Measurements from ENCODE around the gene PSAT1.

The PSAT1 gene

DNA sequence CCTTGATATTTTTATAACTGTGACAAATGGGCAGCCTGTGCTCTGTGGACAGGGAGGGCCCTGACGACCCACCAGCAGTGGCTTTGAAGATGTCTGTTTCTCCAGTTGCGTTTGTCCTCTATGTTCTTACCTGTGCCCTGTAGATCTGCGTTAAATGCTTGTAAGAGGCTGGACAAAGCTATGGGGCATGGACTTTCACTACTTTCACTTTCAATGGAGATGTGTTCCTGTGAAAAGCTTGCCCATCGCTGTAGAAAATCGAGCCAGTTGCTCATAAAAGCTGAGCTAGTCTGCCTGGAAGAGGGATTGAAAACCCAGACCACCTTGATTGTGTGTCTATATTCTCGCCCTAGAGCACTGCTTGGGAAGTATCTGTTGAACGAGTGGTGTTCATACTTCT lies 74.1 kb downstream of the PSAT1 start:
- intact Hi-C loops (cut with DNase I; ENCODE audit: low total_unique reads), result no loop called here
- no peak for DNase-seq
- Histone ChIP-seq H3K4me1 (no peaks in the 10 kb centered on the region), H3K36me3 (no peaks in the 10 kb centered on the region), H3K27me3 (peaks cover 0 to 22% of the 10 kb centered on the region in 2 donors), H3K27ac (no peak overlapping the region), H3K4me3 (no peak overlapping the region), H3K9me3 (no peaks in the 10 kb centered on the region)
- TF ChIP-seq, protein P1, sequence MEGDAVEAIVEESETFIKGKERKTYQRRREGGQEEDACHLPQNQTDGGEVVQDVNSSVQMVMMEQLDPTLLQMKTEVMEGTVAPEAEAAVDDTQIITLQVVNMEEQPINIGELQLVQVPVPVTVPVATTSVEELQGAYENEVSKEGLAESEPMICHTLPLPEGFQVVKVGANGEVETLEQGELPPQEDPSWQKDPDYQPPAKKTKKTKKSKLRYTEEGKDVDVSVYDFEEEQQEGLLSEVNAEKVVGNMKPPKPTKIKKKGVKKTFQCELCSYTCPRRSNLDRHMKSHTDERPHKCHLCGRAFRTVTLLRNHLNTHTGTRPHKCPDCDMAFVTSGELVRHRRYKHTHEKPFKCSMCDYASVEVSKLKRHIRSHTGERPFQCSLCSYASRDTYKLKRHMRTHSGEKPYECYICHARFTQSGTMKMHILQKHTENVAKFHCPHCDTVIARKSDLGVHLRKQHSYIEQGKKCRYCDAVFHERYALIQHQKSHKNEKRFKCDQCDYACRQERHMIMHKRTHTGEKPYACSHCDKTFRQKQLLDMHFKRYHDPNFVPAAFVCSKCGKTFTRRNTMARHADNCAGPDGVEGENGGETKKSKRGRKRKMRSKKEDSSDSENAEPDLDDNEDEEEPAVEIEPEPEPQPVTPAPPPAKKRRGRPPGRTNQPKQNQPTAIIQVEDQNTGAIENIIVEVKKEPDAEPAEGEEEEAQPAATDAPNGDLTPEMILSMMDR (IDR thresholded peaks at IDR 0.05), result no peak

DNA sequence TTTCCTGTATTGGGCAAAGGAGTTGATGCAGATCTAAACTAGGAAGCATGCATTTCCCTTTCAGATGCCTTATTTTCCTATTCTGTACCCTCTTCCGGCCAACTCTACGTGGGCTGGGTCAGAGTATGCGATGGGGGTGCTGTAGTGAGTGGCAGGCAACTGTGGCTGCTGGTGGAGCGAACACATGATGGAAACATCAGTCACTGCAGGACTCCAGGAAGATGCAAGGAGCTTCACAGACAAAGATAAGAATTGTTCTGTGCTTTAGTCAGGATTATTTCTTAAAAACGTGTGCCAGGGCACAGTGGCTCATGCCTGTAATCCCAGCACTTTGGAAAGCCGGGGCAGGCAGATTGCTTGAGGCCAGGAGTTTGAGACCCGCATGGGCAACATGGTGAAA lies 75.1 kb downstream of the PSAT1 start:
- peaks cover 0 to 22% of the 10 kb centered on the region in 2 donors for H3K27me3 ChIP-seq
- no peak overlapping the region for H3K27ac ChIP-seq
- intact Hi-C loops (cut with DNase I; ENCODE audit: low total_unique reads), result no loop called here
- no peaks in the 10 kb centered on the region for H3K4me1 ChIP-seq
- H3K4me3 ChIP-seq, result no peak overlapping the region
- no peaks in the 10 kb centered on the region for H3K9me3 ChIP-seq
- no peaks in the 10 kb centered on the region for H3K36me3 ChIP-seq
- TF ChIP-seq, protein P1 (IDR thresholded peaks at IDR 0.05), result no peak
- no peak for DNase-seq

Measured in tibial artery (tissue), 4 donors.